Measurements from ENCODE around the gene ZNF471. TPM values are rescaled to one million over a fixed set of nuclear protein-coding genes. Genes with fewer than 3 reads are reported as not detected.

The ZNF471 gene
- 1 to 10 TPM; 2.6 to 7.3 (median 4.4) TPM for total RNA-seq

- Histone ChIP-seq H3K9me3 (peaks cover 0 to 38% (median 20%) of the 10 kb centered on the region in 4 donors), H3K4me3 (peak within 1 kb of the TSS; percentile 57 to 64 (median 60))
- peak; percentile 96 to 98 for DNase-seq
Observed at GRCh38 chr19:56507446-56508289, at the start of gene ZNF471. TSS of gene ZNF471 (plus strand) at chr19:56507855. CDS start at chr19:56511572, 3,717 bp downstream.

GRCh38 chr19:56474308-56474707 lies 33.3 kb upstream of the ZNF471 start:
- ATAC-seq (ENCODE audit: low FRiP score in 2 of 2) (no peak), DNase-seq (no peak)
- Histone ChIP-seq H3K27me3 (peaks cover 0 to 4% (median 0%) of the 10 kb centered on the region in 4 donors), H3K27ac (no peak overlapping the region), H3K4me3 (no peak overlapping the region), H3K36me3 (peaks cover 0 to 10% (median 0%) of the 10 kb centered on the region in 4 donors), H3K4me1 (peaks cover 0 to 5% (median 3%) of the 10 kb centered on the region in 4 donors), H3K9me3 (peaks cover 5 to 48% (median 32%) of the 10 kb centered on the region in 4 donors)
- TF ChIP-seq EP300 (IDR thresholded peaks at IDR 0.05) (no peak), CTCF (IDR thresholded peaks at IDR 0.05) (no peak), POLR2AphosphoS5 (IDR thresholded peaks at IDR 0.05) (no peak), POLR2A (IDR thresholded peaks at IDR 0.05) (no peak)
- WGBS, 2 donors: 75% methylated on average over 3 of the region's 3 CpGs; no CpG with 5 or more reads in 1 of the 2 donors

More at GRCh38 chr19:56507446-56508289, at the start of gene ZNF471:
- peak in 2 of 4 donors; percentile 38 to 39 for TF ChIP-seq POLR2A (IDR thresholded peaks at IDR 0.05)
- TF ChIP-seq POLR2AphosphoS5 (IDR thresholded peaks at IDR 0.05): peak; percentile 31 to 65
- no peak for TF ChIP-seq CTCF (IDR thresholded peaks at IDR 0.05)
- TF ChIP-seq EP300 (IDR thresholded peaks at IDR 0.05): no peak
- peak within 1 kb of the TSS; percentile 92 to 99 (median 96) for H3K27ac ChIP-seq
- peak; percentile 99 to 100 for ATAC-seq (ENCODE audit: low FRiP score in 2 of 2)
- H3K4me1 ChIP-seq: peaks cover 4 to 15% (median 5%) of the 10 kb centered on the region in 4 donors
- H3K27me3 ChIP-seq: no peaks in the 10 kb centered on the region
- peaks cover 0 to 3% (median 0%) of the 10 kb centered on the region in 4 donors for H3K36me3 ChIP-seq
- WGBS, 2 donors: 5% methylated on average over 23 to 69 of the region's 74 CpGs

GRCh38 chr19:56476093-56476492 lies 31.6 kb upstream of the ZNF471 start:
- peaks cover 0 to 10% (median 0%) of the 10 kb centered on the region in 4 donors for H3K36me3 ChIP-seq
- no peak for TF ChIP-seq CTCF (IDR thresholded peaks at IDR 0.05)
- no peak for TF ChIP-seq POLR2A (IDR thresholded peaks at IDR 0.05)
- no peak for TF ChIP-seq EP300 (IDR thresholded peaks at IDR 0.05)
- TF ChIP-seq POLR2AphosphoS5 (IDR thresholded peaks at IDR 0.05): no peak
- peaks cover 0 to 7% (median 3%) of the 10 kb centered on the region in 4 donors for H3K4me1 ChIP-seq
- H3K27ac ChIP-seq: no peak overlapping the region
- H3K27me3 ChIP-seq: peaks cover 0 to 4% (median 0%) of the 10 kb centered on the region in 4 donors
- H3K9me3 ChIP-seq: peaks cover 0 to 42% (median 26%) of the 10 kb centered on the region in 4 donors
- H3K4me3 ChIP-seq: peak overlapping the region in 1 of 4 donors; percentile 83
- ATAC-seq (ENCODE audit: low FRiP score in 2 of 2): no peak
- 75 to 90% methylated on average over 9 to 10 of the region's 10 CpGs for WGBS, 2 donors
- peak in 1 of 2 donors; percentile 48 for DNase-seq

DNA sequence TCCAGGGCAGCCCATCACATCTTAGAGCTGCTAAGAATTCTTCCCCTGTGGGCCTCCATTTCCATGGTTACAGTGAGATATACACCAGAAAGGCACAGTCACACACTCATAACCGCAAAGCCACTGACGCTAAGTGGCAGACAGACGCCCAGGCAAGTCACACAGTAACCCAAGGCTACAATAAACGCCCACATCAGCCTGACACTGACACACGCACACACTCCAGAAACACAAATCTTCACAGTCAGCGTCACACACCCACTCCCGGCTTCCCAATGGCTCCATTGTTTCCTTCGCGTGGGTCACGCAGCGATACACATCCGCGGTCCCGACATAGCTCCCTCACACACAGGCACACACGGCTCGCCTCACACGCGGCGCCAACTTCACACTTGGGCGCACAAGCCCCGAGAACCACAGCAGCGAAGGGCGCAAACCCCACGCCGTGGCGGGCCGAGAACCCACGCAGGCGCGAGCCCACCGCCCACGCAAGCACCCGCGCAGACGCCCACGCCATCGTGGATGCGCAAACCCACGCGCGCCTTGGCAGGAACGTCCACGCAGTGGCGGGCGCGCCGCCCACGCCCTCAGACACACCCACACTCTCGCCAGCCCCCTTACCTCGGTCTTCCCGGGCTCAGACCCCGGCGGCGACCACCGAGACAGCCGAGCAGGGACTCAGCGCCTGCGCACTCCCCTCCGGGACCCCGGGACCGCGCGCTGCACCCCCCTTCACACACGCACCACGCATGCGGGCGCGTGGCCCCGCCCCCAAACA lies 30.8 kb upstream of the ZNF471 start, which contains the start of gene ZNF667:
TSS of gene ZNF667 (minus strand) at position 695 of the 778 bp plus-strand sequence. CDS start 14,975 bp downstream, outside the sequence.
- Histone ChIP-seq H3K36me3 (peaks cover 0 to 3% (median 0%) of the 10 kb centered on the region in 4 donors), H3K27ac (peak within 1 kb of the TSS; percentile 62 to 85 (median 73)), H3K27me3 (peaks cover 0 to 4% (median 0%) of the 10 kb centered on the region in 4 donors), H3K9me3 (peaks cover 0 to 42% (median 20%) of the 10 kb centered on the region in 4 donors), H3K4me1 (peaks cover 0 to 7% (median 3%) of the 10 kb centered on the region in 4 donors), H3K4me3 (peak within 1 kb of the TSS; percentile 29 to 83 (median 62))
- no peak for TF ChIP-seq POLR2A (IDR thresholded peaks at IDR 0.05)
- TF ChIP-seq CTCF (IDR thresholded peaks at IDR 0.05): no peak
- TF ChIP-seq EP300 (IDR thresholded peaks at IDR 0.05): no peak
- no peak for TF ChIP-seq POLR2AphosphoS5 (IDR thresholded peaks at IDR 0.05)
- peak in 1 of 2 donors; percentile 93 for DNase-seq
- WGBS, 2 donors: 1 to 2% methylated on average over 13 to 55 of the region's 69 CpGs
- ATAC-seq (ENCODE audit: low FRiP score in 2 of 2): peak in 1 of 2 donors; percentile 1
